ENCODE results near the gene LRRC71.

- TF ChIP-seq CTCF (conservative IDR thresholded peaks at IDR 0.05; ENCODE audit: low read depth in 2 of 2) (peak; percentile 89 to 97), POLR2AphosphoS5 (IDR thresholded peaks at IDR 0.05; ENCODE audit: low read depth) (0 out of 2 replicates have a peak, but pooled peaks have one; percentile 25), EZH2 (IDR thresholded peaks at IDR 0.05; ENCODE audit: low read depth, unreplicated experiment) (no peak), EZH2phosphoT487 (IDR thresholded peaks at IDR 0.05; ENCODE audit: unreplicated experiment) (no peak), CREB1 (CRISPR knock-in tag; IDR thresholded peaks at IDR 0.05; ENCODE audit: low read depth) (no peak), REST (IDR thresholded peaks at IDR 0.05; ENCODE audit: unreplicated experiment) (no peak), JUNB (IDR thresholded peaks at IDR 0.05; ENCODE audit: unreplicated experiment) (no peak), STAT1 (IDR thresholded peaks at IDR 0.05; ENCODE audit: unreplicated experiment) (no peak), ZNF331 (CRISPR knock-in tag; IDR thresholded peaks at IDR 0.05; ENCODE audit: low read depth) (no peak), ETS1 (IDR thresholded peaks at IDR 0.05) (no peak), ZNF462 (CRISPR knock-in tag; IDR thresholded peaks at IDR 0.05) (no peak)
These were observed 30.4 kb upstream of the LRRC71 start for GRCh38 chr1:156889802-156890580.

Data from GM23338 (cell line).